ENCODE results near the gene METTL23.
A peak's percentile ranks its signal among the peaks of the same experiment; 100 is the strongest.

METTL23 gene

DNA sequence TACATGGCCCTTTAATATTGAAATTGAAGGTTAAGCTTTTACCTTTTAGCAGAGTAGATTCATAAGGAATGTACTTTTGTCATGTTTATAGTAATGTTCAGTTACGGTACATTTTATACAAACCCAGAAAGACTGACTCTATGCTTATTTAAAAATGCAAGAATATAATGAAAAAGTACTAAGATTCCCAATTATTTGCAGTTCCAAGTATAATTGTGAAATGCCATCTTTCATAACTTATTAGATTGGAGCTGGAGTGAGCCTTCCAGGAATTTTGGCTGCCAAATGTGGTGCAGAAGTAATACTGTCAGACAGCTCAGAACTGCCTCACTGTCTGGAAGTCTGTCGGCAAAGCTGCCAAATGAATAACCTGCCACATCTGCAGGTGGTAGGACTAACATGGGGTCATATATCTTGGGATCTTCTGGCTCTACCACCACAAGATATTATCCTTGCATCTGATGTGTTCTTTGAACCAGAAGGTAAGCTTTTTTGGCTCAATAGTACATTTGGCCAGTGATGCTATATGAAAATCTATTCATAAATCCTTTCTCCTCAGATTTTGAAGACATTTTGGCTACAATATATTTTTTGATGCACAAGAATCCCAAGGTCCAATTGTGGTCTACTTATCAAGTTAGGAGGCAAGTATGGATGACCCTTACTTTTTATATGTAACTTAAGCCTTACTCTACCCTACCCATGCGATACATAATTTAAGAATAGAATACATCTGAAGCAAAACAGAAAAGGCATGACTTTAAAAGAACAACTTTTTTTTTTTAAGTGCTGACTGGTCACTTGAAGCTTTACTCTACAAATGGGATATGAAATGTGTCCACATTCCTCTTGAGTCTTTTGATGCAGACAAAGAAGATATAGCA is 6.3 kb downstream of the METTL23 start:
- in situ Hi-C loops (cut with HindIII; ENCODE audit: low sequenced_read_pairs) = no loop called here
- no peak for DNase-seq (ENCODE audit: low read depth, low spot score)
- TF ChIP-seq, protein P1, sequence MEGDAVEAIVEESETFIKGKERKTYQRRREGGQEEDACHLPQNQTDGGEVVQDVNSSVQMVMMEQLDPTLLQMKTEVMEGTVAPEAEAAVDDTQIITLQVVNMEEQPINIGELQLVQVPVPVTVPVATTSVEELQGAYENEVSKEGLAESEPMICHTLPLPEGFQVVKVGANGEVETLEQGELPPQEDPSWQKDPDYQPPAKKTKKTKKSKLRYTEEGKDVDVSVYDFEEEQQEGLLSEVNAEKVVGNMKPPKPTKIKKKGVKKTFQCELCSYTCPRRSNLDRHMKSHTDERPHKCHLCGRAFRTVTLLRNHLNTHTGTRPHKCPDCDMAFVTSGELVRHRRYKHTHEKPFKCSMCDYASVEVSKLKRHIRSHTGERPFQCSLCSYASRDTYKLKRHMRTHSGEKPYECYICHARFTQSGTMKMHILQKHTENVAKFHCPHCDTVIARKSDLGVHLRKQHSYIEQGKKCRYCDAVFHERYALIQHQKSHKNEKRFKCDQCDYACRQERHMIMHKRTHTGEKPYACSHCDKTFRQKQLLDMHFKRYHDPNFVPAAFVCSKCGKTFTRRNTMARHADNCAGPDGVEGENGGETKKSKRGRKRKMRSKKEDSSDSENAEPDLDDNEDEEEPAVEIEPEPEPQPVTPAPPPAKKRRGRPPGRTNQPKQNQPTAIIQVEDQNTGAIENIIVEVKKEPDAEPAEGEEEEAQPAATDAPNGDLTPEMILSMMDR (IDR thresholded peaks at IDR 0.05; ENCODE audit: low read depth, low read length) = no peak
- no peak overlapping the region for H3K4me3 ChIP-seq (ENCODE audit: low read depth, low read length)

DNA sequence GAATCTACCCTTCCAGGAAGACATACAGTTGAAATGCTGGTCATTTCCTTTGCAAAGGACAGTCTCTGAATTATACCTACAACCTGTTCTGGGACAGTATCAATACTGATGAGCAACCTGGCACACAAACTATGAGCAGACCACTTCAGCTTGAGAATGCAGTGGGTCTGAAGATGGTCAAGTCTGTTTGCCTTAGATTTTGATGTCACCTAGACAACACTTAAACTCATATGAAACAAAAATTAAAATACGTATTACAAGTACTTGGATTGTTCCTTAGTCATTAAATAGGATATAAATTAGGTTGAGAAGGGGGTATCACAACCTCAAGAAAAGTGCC is 6.9 kb downstream of the METTL23 start:
- DNase-seq (ENCODE audit: low read depth, low spot score) = no peak
- TF ChIP-seq, protein P1 (IDR thresholded peaks at IDR 0.05; ENCODE audit: low read depth, low read length) = no peak
- no peak overlapping the region for H3K4me3 ChIP-seq (ENCODE audit: low read depth, low read length)
- in situ Hi-C loops (cut with HindIII; ENCODE audit: low sequenced_read_pairs) = no loop called here

DNA sequence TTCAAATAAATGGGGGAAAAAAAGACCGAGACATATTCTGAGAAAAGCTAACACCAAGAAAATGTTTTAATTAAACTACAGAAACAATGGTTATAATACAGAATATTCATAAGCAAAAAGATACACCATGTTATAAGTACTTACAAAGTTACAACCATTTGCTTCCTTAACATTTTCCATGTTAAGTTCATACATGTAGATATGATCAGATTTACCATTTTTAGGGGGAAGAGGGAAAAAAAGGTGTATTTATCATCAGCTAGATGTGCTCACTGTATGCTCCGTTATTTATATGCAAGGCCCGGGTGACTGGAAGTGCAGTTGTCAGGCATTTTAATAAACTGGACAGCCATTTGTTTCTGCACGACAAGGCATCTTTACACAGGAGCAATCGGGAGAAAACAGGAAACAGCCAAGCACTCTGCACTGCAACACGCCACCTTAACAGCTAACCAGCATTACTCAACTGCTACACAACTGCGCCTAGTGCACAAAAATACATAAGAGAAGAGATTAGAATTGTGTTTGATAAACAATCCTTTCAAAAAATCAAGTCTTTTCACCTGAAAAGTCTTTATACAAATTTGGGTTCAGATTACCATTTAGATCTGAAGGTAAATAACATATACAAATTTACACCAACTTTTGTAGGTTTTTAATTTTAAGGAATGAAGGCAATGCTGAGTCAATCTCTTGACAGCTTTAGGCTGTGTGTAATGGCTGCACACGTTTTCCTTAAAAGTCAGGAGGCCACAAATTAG is 7.6 kb downstream of the METTL23 start:
- peak overlapping the region; percentile 92 for H3K4me3 ChIP-seq (ENCODE audit: low read depth, low read length)
- no peak for DNase-seq (ENCODE audit: low read depth, low spot score)
- TF ChIP-seq, protein P1 (IDR thresholded peaks at IDR 0.05; ENCODE audit: low read depth, low read length) = no peak
- in situ Hi-C loops (cut with HindIII; ENCODE audit: low sequenced_read_pairs) = no loop called here

DNA sequence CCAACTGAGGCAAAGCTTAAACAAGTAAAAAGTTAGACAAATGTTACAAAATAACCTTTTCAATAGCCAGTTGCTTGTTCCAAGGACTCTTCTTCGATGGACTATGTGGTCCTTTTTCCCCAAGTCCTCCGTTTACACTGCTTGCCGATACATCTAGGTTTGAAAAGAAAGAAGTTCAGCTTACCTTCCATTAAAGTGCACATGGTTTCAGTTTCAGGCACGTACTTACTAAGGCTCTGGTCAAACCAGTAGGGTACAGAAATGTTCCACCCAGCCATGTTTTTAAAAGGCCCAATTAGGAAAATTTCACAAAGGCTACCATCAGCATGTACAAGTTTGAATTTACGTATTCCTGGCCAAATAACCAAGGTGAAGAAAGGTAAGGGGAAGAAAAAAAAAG is 8.4 kb downstream of the METTL23 start:
- in situ Hi-C loops (cut with HindIII; ENCODE audit: low sequenced_read_pairs) = no loop called here
- DNase-seq (ENCODE audit: low read depth, low spot score) = peak; percentile 54
- H3K4me3 ChIP-seq (ENCODE audit: low read depth, low read length) = peak overlapping the region; percentile 92
- TF ChIP-seq, protein P1 (IDR thresholded peaks at IDR 0.05; ENCODE audit: low read depth, low read length) = no peak

DNA sequence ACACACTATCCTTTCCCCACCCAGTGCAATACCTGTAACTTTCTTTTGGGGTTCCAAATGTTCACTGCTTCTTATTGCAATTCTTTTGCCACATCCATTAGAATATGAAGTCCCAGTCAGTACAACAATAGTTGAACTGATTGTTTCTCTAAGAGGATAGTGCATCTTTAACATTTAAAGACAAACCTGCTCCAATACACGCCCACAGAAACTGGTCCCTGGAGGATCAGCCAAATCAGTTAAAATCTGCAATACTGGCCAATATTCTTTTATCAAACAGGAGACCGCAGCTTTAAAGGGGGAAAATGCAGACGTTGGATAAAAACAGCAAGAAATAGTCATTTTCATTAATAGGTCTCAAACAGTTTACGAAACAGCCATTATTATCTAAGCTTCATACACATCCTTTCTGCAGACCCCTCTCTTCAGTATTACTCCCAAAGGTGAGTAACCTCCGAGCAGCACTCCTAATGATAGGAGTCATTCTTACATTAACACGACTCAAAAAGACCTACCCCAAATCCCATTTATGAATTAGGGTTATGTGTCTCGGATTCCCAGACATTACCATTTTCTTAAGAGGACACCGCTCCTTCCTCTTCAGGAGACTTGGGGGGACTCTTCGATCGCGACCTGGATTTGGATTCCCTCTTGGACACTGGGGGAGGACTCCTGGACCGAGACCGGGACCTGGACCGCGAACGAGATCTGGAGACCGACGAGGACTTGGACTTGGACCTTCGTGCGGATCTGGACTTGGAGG is 9.1 kb downstream of the METTL23 start:
- TF ChIP-seq, protein P1 (IDR thresholded peaks at IDR 0.05; ENCODE audit: low read depth, low read length) = no peak
- in situ Hi-C loops (cut with HindIII; ENCODE audit: low sequenced_read_pairs) = no loop called here
- no peak for DNase-seq (ENCODE audit: low read depth, low spot score)
- peak overlapping the region; percentile 92 for H3K4me3 ChIP-seq (ENCODE audit: low read depth, low read length)

DNA sequence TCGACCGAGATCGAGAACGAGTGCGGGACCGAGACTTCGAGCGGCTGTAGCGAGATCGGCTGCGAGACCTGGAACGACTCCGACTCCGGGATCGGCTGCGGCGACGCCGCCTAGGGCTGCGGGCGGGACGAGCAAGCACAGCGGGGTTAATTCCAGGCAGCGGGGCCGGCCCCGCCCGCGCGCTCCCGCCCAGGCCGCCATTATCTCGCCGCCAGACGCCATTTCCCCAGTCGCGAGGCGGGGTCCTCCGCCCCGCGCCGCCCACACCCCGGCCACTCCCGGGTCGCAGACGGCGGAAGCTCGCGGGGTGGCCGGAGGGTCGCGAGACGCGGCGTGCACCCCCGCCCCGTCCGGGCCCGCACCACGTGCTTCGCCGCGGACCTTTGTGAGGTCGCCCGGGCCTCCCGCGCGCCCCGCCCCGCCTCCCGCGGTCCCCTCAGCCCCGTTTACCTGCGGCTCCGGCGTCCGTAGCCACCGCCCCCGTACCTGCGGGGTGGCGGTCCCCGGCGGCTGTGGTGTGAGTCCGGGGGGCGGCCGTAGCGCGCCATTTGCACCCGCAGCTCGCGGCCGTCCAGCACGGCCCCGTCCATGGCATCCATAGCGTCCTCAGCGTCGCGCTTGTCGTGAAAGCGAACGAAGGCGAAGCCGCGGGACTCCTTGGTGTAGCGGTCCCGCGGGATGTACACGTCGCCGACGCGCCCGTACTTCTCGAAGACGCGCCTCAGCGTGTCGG is 9.9 kb downstream of the METTL23 start:
- H3K4me3 ChIP-seq (ENCODE audit: low read depth, low read length) = peak overlapping the region; percentile 92
- in situ Hi-C loops (cut with HindIII; ENCODE audit: low sequenced_read_pairs) = no loop called here
- TF ChIP-seq, protein P1 (IDR thresholded peaks at IDR 0.05; ENCODE audit: low read depth, low read length) = no peak
- DNase-seq (ENCODE audit: low read depth, low spot score) = peak; percentile 65

Data from astrocyte of the spinal cord (primary cell).